ENCODE measurements around the gene TMEM200A. TPM values are rescaled to one million over a fixed set of nuclear protein-coding genes. Genes with fewer than 3 reads are reported as not detected.

Gene TMEM200A
- total RNA-seq, 1 experiment from 2014 or later: 22.9 TPM

- Histone ChIP-seq H3K9me3 (ENCODE audit: control insufficient read depth in 1 of 2, insufficient read depth in 1 of 2, low read depth in 1 of 2, low read length in 2 of 2) (no peaks in the 10 kb centered on the region), H3K9ac (ENCODE audit: low read length) (no peak overlapping the region), H2AFZ (ENCODE audit: low read depth, low read length, poor library complexity, severe bottlenecking) (no peak overlapping the region), H3K9me2 (ENCODE audit: insufficient read depth) (no peaks in the 10 kb centered on the region), H4K20me1 (ENCODE audit: insufficient read depth) (no peaks in the 10 kb centered on the region), H3K4me2 (ENCODE audit: low read length) (no peak overlapping the region), H3K4me1 (ENCODE audit: control insufficient read depth in 1 of 2, insufficient read depth in 2 of 2, low read length in 2 of 2) (no peaks in the 10 kb centered on the region), H3K36me3 (ENCODE audit: control insufficient read depth in 1 of 2, insufficient read depth in 2 of 2, low read length in 2 of 2) (no peaks in the 10 kb centered on the region), H3K27me3 (ENCODE audit: insufficient read depth, low read length) (no peaks in the 10 kb centered on the region), H3K27ac (ENCODE audit: low read depth, low read length) (no peak overlapping the region), H3K4me3 (replicated peaks in 1 of 2; ENCODE audit: low read depth in 1 of 2, low read length in 2 of 2) (no peak overlapping the region), H3K79me2 (ENCODE audit: insufficient read depth, low read length) (no peaks in the 10 kb centered on the region; the same call in 1 of the 2 replicates)
- ChIA-PET CTCF (no interaction called here), POLR2A (no interaction called here), RAD21 (ENCODE audit: low non-redundant PET in 1 of 2, low total read pairs in 2 of 2, uncharacterized antibody in 2 of 2, unreplicated experiment in 2 of 2) (no interaction called here)
- intact Hi-C loops (cut with micrococcal nuclease): no loop called here
- ATAC-seq: no peak
- TF ChIP-seq MAX (IDR thresholded peaks at IDR 0.05): no peak
- TF ChIP-seq CBX3 (IDR thresholded peaks at IDR 0.05; ENCODE audit: low read depth): no peak
- TF ChIP-seq POLR2A (IDR thresholded peaks at IDR 0.05; ENCODE audit: borderline replicate concordance, extremely low read depth, insufficient read depth, insufficient read length): no peak
- no peak for TF ChIP-seq EZH2 (IDR thresholded peaks at IDR 0.05)
- TF ChIP-seq CEBPB (IDR thresholded peaks at IDR 0.05; ENCODE audit: low read depth): no peak
- no peak for TF ChIP-seq EGR1 (IDR thresholded peaks at IDR 0.05; ENCODE audit: low read depth)
- no peak for TF ChIP-seq REST (IDR thresholded peaks at IDR 0.05; ENCODE audit: low read depth)
- TF ChIP-seq EZH2phosphoT487 (IDR thresholded peaks at IDR 0.05; ENCODE audit: borderline replicate concordance): no peak
- TF ChIP-seq ZNF274 (IDR thresholded peaks at IDR 0.05; ENCODE audit: low read depth, low read length): no peak
- TF ChIP-seq ZBTB33 (IDR thresholded peaks at IDR 0.05; ENCODE audit: extremely low read depth, insufficient replicate concordance, low read length): no peak
- no peak for TF ChIP-seq ZFX (IDR thresholded peaks at IDR 0.05)
- no peak for TF ChIP-seq POLR2AphosphoS5 (IDR thresholded peaks at IDR 0.05; ENCODE audit: low read depth, low read length)
- TF ChIP-seq ATF3 (IDR thresholded peaks at IDR 0.05): no peak
- no peak for DNase-seq (ENCODE audit: low read depth, low spot score)
- no TSS peak for BruUV-seq (replicated peaks)
These were observed 28.4 kb downstream of the TMEM200A start for GRCh38 chr6:130394246-130394645.
